SJCRH30 (cell line): ENCODE results near the gene SFXN3. TPM values are rescaled to one million over a fixed set of nuclear protein-coding genes. Genes with fewer than 3 reads are reported as not detected.

ENCODE experiments used
- DNase-seq, 2 experiments: peaks; one replicate each; pipeline ENCODE4 v3.0.0-alpha.2; 2015 to 2020
- H3K27ac ChIP-seq: fragments of 250-450 bp; sonication (Bioruptor Pico); 2 replicates; pipeline ENCODE4 v1.5.1; 2020; ENCODE audit warnings: mild to moderate bottlenecking, moderate library complexity
- H3K27me3 ChIP-seq: fragments of 250-450 bp; sonication (Bioruptor Pico); 2 replicates; pipeline ENCODE4 v1.5.1; 2020; ENCODE audit warnings: mild to moderate bottlenecking, moderate library complexity
- H3K36me3 ChIP-seq: fragments of 250-450 bp; sonication (Bioruptor Pico); 2 replicates; pipeline ENCODE4 v1.5.1; 2020; ENCODE audit warnings: mild to moderate bottlenecking, moderate library complexity
- H3K4me1 ChIP-seq: fragments of 250-450 bp; sonication (Bioruptor Pico); 2 replicates; pipeline ENCODE4 v1.5.1; 2020; ENCODE audit warnings: mild to moderate bottlenecking, moderate library complexity
- H3K4me3 ChIP-seq: fragments of 250-450 bp; sonication (Bioruptor Pico); 2 replicates; pipeline ENCODE4 v1.5.1; 2020; ENCODE audit warnings: mild to moderate bottlenecking, moderate library complexity
- H3K9me3 ChIP-seq: fragments of 250-450 bp; sonication (Bioruptor Pico); replicated peaks from 2 replicates; pipeline ENCODE4 v1.5.1; 2020; ENCODE audit warnings: mild to moderate bottlenecking, moderate library complexity
- total RNA-seq: library from RNA; depleted of rRNA; stranded (reverse); fragments of >200 nt; shearing (Covaris generic); gene quantifications from 2 replicates; pipeline ENCODE4 v1.2.3, GENCODE V29; 2014

Gene SFXN3
- total RNA-seq, 1 experiment from 2014 or later, result 15.3 TPM

GRCh38 chr10:101061624-101062231, 30.7 kb downstream of the SFXN3 start, which contains the start of gene KAZALD1:
Gene KAZALD1 (plus strand): TSS chr10:101061989. CDS start chr10:101062593, 604 bp downstream.
- Histone ChIP-seq H3K9me3 (no peaks in the 10 kb centered on the region), H3K27ac (peak within 1 kb of the TSS; percentile 99), H3K4me3 (peak within 1 kb of the TSS; percentile 95), H3K4me1 (peaks cover 19% of the 10 kb centered on the region), H3K27me3 (no peaks in the 10 kb centered on the region), H3K36me3 (no peaks in the 10 kb centered on the region)
- DNase-seq, result peak; percentile 91 to 92

GRCh38 chr10:101062232-101063049, 31.4 kb downstream of the SFXN3 start:
- H3K27ac ChIP-seq, result peak overlapping the region; percentile 99
- H3K4me1 ChIP-seq, result peaks cover 19% of the 10 kb centered on the region
- no peaks in the 10 kb centered on the region for H3K9me3 ChIP-seq
- peak; percentile 81 to 84 for DNase-seq
- H3K36me3 ChIP-seq, result no peaks in the 10 kb centered on the region
- H3K4me3 ChIP-seq, result peak overlapping the region; percentile 95
- no peaks in the 10 kb centered on the region for H3K27me3 ChIP-seq

GRCh38 chr10:101063050-101063525, 32.1 kb downstream of the SFXN3 start:
- H3K27ac ChIP-seq, result peak overlapping the region; percentile 99
- peak overlapping the region; percentile 95 for H3K4me3 ChIP-seq
- H3K27me3 ChIP-seq, result no peaks in the 10 kb centered on the region
- H3K4me1 ChIP-seq, result peaks cover 19% of the 10 kb centered on the region
- H3K36me3 ChIP-seq, result no peaks in the 10 kb centered on the region
- H3K9me3 ChIP-seq, result no peaks in the 10 kb centered on the region
- DNase-seq, result peak; percentile 44 to 46

DNA sequence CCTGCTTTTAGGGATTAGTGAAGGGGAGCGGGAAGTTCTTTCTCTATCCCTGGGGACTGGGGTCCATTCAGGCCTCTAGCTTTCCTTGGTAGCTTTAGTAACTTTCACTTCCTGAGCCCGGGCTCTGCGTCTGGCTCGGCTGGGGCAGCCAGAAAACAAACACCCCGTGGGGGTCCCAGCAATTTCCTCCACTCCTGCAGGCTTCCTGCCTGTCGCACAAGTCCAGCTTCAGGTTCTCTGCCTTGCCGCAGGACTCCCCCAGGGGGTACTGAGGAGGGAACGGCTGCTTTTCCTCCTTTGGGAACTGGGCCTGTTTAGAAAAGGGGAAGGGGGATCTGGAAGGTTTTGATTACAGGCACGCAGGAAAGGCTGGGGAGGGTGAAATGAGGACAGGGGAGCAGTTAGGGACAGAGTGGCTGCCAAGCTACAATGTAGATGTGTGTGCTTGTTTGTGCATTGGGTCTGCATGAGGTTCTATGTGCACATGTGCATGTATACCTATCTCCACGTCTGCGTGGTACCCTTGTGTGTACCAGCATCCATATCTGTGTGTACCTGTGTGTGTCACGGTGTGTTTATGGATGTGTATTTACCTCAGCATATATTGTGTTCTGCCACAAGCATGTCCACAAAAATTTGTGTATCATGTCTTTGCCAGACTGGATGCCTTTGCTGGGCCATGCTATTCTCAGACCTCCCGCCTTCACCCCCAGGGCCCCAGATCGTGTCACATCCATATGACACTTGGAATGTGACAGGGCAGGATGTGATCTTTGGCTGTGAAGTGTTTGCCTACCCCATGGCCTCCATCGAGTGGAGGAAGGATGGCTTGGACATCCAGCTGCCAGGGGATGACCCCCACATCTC, 32.7 kb downstream of the SFXN3 start:
- no peaks in the 10 kb centered on the region for H3K9me3 ChIP-seq
- no peaks in the 10 kb centered on the region for H3K36me3 ChIP-seq
- H3K4me3 ChIP-seq, result peak overlapping the region; percentile 95
- H3K27ac ChIP-seq, result peak overlapping the region; percentile 99; the same call in 1 of the 2 replicates
- DNase-seq, result peak; percentile 31 to 47
- H3K4me1 ChIP-seq, result peaks cover 19% of the 10 kb centered on the region
- H3K27me3 ChIP-seq, result no peaks in the 10 kb centered on the region

DNA sequence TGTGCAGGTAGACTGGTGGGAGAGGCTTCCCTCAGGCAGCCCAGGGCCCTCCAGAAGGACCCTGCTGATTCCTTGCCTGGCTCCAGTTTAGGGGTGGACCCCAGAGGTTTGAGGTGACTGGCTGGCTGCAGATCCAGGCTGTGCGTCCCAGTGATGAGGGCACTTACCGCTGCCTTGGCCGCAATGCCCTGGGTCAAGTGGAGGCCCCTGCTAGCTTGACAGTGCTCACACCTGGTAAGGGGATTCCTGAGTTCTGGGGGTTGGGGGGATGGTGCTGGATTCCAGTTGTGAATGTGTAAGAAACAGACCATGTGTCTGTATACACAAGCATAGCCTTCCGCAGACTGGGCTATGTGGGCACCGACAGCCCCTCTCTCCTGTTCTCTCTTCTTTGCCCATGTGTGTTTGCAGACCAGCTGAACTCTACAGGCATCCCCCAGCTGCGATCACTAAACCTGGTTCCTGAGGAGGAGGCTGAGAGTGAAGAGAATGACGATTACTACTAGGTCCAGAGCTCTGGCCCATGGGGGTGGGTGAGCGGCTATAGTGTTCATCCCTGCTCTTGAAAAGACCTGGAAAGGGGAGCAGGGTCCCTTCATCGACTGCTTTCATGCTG, 33.5 kb downstream of the SFXN3 start:
- peaks cover 15% of the 10 kb centered on the region; the same call in 1 of the 2 replicates for H3K4me1 ChIP-seq
- H3K9me3 ChIP-seq, result no peaks in the 10 kb centered on the region
- H3K27ac ChIP-seq, result no peak overlapping the region
- no peak overlapping the region for H3K4me3 ChIP-seq
- DNase-seq, result no peak
- H3K27me3 ChIP-seq, result no peaks in the 10 kb centered on the region
- H3K36me3 ChIP-seq, result no peaks in the 10 kb centered on the region

DNA sequence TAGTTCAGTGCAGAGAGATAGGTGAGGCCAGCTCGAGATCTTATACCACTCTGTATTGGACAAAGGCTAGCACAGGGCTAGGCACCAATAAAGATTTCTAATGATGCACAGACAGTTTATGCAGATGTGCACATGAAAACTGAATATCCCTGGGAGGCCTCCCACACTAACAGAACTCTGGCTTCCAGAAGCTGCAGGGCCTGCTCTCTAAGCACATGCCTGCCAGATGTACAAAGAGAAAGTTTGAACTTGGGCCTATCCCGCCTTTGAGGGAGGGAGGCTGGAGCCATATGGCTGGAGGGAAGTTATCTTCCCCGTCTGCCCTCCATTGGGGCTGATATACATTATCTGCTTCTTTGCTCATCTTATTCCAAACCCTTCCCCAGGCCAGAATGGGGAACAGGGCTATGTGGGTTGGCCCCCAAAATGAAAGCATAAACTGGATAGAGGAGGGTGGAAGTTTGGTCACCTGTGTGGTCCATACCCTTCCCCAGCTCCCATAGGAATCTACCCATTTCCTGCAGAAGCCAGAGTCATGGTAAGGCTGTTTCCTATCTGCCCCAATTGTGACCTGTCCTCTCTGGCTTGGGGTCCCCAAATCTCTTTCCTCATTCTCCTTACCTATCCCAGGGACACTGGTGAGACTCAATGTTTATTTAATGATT, 34.6 kb downstream of the SFXN3 start:
- peak overlapping the region; percentile 7; the same call in 1 of the 2 replicates for H3K27ac ChIP-seq
- H3K4me1 ChIP-seq, result peaks cover 12% of the 10 kb centered on the region; the same call in 1 of the 2 replicates
- H3K4me3 ChIP-seq, result peak overlapping the region; percentile 60
- DNase-seq, result no peak
- no peaks in the 10 kb centered on the region for H3K36me3 ChIP-seq
- no peaks in the 10 kb centered on the region for H3K9me3 ChIP-seq
- H3K27me3 ChIP-seq, result no peaks in the 10 kb centered on the region

DNA sequence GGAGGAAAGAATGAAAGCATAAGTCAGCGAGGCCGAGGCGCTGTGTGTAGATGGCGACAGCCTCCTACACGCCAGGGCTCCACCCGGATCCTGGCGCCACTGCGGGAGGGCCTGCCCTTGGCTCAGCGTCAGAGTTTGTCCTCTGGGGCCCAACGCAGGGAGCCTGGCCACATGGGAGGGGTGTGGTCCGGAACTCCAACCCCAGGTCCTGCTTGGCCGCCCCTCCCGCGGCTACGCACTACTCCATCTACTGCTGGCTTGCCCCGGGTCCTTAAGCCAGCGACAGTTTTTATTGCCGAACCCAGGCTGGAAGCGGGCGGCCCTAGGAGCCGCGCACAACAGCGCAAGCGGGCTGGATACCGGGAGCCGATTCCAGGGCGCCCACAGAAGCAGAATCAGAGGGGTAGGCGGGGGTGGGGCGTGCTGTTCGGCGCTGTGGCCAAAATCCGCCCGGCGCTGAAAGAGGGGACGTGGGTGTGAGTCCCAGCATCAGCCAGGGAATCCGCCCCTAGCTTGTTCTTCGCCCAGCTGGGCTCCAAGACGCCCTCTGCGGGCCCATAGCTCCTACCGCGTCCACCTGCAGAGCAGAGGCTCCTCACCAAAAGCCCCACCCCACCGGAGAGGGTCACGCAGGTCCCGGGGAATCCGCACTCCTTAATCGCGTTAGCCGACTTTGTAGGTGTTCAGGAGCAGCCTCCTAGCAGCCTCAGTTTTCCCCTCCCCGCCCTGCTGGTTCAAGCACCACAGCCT, 35.3 kb downstream of the SFXN3 start:
- H3K9me3 ChIP-seq, result no peaks in the 10 kb centered on the region
- no peaks in the 10 kb centered on the region for H3K36me3 ChIP-seq
- H3K4me1 ChIP-seq, result peaks cover 12% of the 10 kb centered on the region; the same call in 1 of the 2 replicates
- peak overlapping the region; percentile 60 for H3K4me3 ChIP-seq
- peak overlapping the region; percentile 7; the same call in 1 of the 2 replicates for H3K27ac ChIP-seq
- no peaks in the 10 kb centered on the region for H3K27me3 ChIP-seq
- peak; percentile 79 to 81 for DNase-seq

GRCh38 chr10:101066896-101067355, 35.9 kb downstream of the SFXN3 start:
- H3K4me3 ChIP-seq, result peak overlapping the region; percentile 60
- DNase-seq, result peak in 1 of 2 experiments; percentile 57
- peaks cover 12% of the 10 kb centered on the region; the same call in 1 of the 2 replicates for H3K4me1 ChIP-seq
- H3K9me3 ChIP-seq, result no peaks in the 10 kb centered on the region
- no peaks in the 10 kb centered on the region for H3K36me3 ChIP-seq
- H3K27ac ChIP-seq, result peak overlapping the region; percentile 13; the same call in 1 of the 2 replicates
- peaks cover 5% of the 10 kb centered on the region; the same call in 1 of the 2 replicates for H3K27me3 ChIP-seq

GRCh38 chr10:101067356-101068083, 36.5 kb downstream of the SFXN3 start:
- no peaks in the 10 kb centered on the region for H3K36me3 ChIP-seq
- peak overlapping the region; percentile 13; the same call in 1 of the 2 replicates for H3K27ac ChIP-seq
- DNase-seq, result peak; percentile 91 to 97
- peak overlapping the region; percentile 60 for H3K4me3 ChIP-seq
- H3K9me3 ChIP-seq, result no peaks in the 10 kb centered on the region
- H3K4me1 ChIP-seq, result peaks cover 12% of the 10 kb centered on the region; the same call in 1 of the 2 replicates
- H3K27me3 ChIP-seq, result peaks cover 7% of the 10 kb centered on the region; the same call in 1 of the 2 replicates

DNA sequence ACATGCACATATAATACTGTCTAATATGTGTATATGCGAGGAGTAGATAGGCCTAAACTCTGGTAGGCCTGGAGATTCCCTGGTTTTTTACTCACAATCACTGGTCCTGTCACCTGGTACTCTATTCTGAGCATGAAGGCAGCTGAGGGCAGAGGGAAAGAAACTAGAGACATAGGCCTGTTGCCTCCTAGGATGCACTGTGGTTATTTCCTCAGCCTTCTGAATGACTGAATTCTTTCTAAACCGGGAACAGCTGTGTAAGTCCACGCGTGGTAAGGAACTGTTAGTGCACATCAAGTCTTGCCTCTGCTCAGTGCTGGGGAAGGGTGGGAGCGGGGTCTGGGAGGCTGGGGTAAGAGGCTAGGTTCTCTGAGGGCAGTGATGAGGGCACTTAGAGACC, 38.4 kb downstream of the SFXN3 start:
- no peak for DNase-seq
- H3K4me3 ChIP-seq, result no peak overlapping the region
- no peaks in the 10 kb centered on the region for H3K9me3 ChIP-seq
- H3K27me3 ChIP-seq, result peaks cover 14% of the 10 kb centered on the region
- H3K36me3 ChIP-seq, result no peaks in the 10 kb centered on the region
- H3K4me1 ChIP-seq, result peaks cover 6% of the 10 kb centered on the region; the same call in 1 of the 2 replicates
- H3K27ac ChIP-seq, result no peak overlapping the region

- Histone ChIP-seq H3K27me3 (peaks cover 21% of the 10 kb centered on the region), H3K36me3 (no peaks in the 10 kb centered on the region), H3K4me1 (peaks cover 6% of the 10 kb centered on the region; the same call in 1 of the 2 replicates), H3K4me3 (no peak overlapping the region), H3K9me3 (no peaks in the 10 kb centered on the region), H3K27ac (no peak overlapping the region)
- no peak for DNase-seq
Observed at GRCh38 chr10:101070098-101070497, 39.1 kb downstream of the SFXN3 start.

DNA sequence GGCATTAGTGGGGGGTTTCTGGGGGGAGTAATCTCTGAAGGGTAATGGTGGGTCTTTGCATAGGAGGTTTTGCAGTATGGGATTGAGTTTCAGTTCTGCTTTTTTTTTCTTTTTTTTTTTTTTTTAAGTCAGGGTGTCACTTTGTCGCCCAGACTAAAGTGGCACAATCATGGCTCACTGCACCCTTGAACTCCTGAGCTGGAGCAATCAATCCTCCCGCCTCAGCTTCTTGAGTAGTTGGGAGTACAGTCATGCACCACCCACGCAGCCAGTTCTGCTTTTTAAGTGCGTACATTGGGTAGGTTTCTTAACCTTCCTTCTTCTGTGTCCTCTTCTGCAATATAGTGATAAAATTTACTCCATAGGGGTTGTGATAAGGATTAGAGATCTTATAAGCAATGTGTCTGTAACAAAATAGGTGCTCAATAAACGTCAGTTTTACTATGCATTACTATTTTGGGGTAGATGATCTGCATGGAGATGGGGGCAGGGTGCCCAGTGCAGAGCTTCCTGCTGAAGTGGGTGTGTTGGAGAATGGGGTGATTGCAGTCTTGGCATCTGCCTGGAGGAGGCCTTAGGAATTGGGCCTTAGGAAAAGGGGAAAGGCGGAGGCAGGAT, 40.3 kb downstream of the SFXN3 start:
- no peak overlapping the region for H3K4me3 ChIP-seq
- DNase-seq, result no peak
- peaks cover 33% of the 10 kb centered on the region for H3K27me3 ChIP-seq
- no peak overlapping the region for H3K27ac ChIP-seq
- H3K36me3 ChIP-seq, result no peaks in the 10 kb centered on the region
- no peaks in the 10 kb centered on the region for H3K9me3 ChIP-seq
- no peaks in the 10 kb centered on the region for H3K4me1 ChIP-seq
